ENCODE measurements around the gene B3GNT5. TPM values are rescaled to one million over a fixed set of nuclear protein-coding genes. Genes with fewer than 3 reads are reported as not detected.

The B3GNT5 gene
- total RNA-seq (2022; extraction: Qiagen RNA extraction) = 20.1 to 29.7 TPM (median 24.4 TPM) in 5 replicates

GRCh38 chr3:183252973-183253527 lies at the start of gene B3GNT5:
B3GNT5 (plus strand) TSS chr3:183253253; CDS start chr3:183269799, 16,546 bp downstream.

Other genes starting within 250 kb of the B3GNT5 start
- 7.8 to 10.0 TPM (median 9.2 TPM) in 5 replicates for gene MCCC1, start 153.8 kb upstream of the B3GNT5 start, total RNA-seq (2022; extraction: Qiagen RNA extraction)
- gene LAMP3, start 90.5 kb upstream of the B3GNT5 start, total RNA-seq (2022; extraction: Qiagen RNA extraction) = 0.11 to 0.27 TPM (median 0.21 TPM) in 5 replicates
- gene MCF2L2, start 175.4 kb downstream of the B3GNT5 start, total RNA-seq (2022; extraction: Qiagen RNA extraction) = 0.19 to 0.69 TPM (median 0.26 TPM) in 5 replicates

All from A549 treated with dexamethasone at 1 μM for 4 hours (cell line).